Measurements from ENCODE around the gene ALG1.

DNA sequence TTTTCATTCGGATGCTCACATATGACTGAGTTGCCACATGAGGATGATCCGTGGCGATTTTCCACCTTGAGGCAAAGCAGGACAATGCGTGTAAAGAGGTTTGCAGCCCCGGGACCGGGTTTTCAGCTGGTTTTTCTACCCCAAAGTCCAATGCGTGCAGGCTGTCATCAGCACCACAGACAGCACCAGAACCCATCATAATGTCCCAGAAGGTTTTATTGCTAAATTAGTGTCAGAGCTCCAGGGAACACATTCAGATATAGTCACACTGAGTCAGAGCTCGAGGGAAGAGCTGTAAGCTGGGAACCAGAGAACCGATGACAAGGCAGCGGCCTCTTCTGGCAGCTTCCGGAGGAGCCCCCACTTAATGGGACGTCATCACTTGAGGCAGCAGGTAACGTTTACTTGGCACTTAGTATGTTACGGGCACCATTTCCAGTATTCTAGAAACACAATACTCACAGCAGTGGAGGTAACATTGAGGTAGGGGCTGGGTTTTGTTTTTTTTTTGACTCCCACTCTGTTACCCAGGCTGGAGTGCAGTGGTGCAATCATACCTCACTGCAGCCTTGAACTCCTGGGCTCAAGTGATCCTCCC is 29.0 kb upstream of the ALG1 start:
- TF ChIP-seq, protein P1, sequence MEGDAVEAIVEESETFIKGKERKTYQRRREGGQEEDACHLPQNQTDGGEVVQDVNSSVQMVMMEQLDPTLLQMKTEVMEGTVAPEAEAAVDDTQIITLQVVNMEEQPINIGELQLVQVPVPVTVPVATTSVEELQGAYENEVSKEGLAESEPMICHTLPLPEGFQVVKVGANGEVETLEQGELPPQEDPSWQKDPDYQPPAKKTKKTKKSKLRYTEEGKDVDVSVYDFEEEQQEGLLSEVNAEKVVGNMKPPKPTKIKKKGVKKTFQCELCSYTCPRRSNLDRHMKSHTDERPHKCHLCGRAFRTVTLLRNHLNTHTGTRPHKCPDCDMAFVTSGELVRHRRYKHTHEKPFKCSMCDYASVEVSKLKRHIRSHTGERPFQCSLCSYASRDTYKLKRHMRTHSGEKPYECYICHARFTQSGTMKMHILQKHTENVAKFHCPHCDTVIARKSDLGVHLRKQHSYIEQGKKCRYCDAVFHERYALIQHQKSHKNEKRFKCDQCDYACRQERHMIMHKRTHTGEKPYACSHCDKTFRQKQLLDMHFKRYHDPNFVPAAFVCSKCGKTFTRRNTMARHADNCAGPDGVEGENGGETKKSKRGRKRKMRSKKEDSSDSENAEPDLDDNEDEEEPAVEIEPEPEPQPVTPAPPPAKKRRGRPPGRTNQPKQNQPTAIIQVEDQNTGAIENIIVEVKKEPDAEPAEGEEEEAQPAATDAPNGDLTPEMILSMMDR (IDR thresholded peaks at IDR 0.05), result no peak
- TF ChIP-seq POLR2AphosphoS5 (IDR thresholded peaks at IDR 0.05), result no peak

All from breast epithelium (tissue), 3 donors.